PFSK-1 (cell line): Measurements from ENCODE around the gene GCFC2.

Source experiments
- FOXP2 ChIP-seq: optimal IDR thresholded peaks from 2 replicates; pipeline ENCODE3; 2011; ENCODE audit warnings: borderline replicate concordance, control low read depth, inconsistent platforms; ENCODE audit not compliant: insufficient read depth; ENCODE audit errors: extremely low read length, extremely low read depth
- POLR2AphosphoS5 ChIP-seq: IDR thresholded peaks from 2 replicates; pipeline ENCODE4 v1.6.1; 2012; ENCODE audit warnings: low read depth, mild to moderate bottlenecking, control low read depth, low read length, moderate library complexity
- SIN3A ChIP-seq: IDR thresholded peaks from 2 replicates; pipeline ENCODE4 v1.6.1; 2012; ENCODE audit warnings: mild to moderate bottlenecking, low read length, moderate library complexity, borderline replicate concordance; ENCODE audit not compliant: insufficient read depth
- TAF1 ChIP-seq: IDR thresholded peaks from 2 replicates; pipeline ENCODE4 v1.6.1; 2012; ENCODE audit warnings: low read length, control low read depth, borderline replicate concordance; ENCODE audit not compliant: insufficient read depth
- TF ChIP-seq, protein P1 (sequence below), 2 experiments: IDR thresholded peaks; 2 replicates each; pipeline versions ENCODE4 v1.6.1 to v1.8.0; 2011 to 2012; ENCODE audit warnings: low read depth in 2 of 2, low read length in 2 of 2, control low read depth in 1 of 2, inconsistent platforms in 1 of 2, mild to moderate bottlenecking in 1 of 2, moderate library complexity in 1 of 2; ENCODE audit not compliant: insufficient read depth in 1 of 2

Gene GCFC2

GRCh38 chr2:75614162-75614651 is 96.5 kb downstream of the GCFC2 start:
- TF ChIP-seq, protein P1, sequence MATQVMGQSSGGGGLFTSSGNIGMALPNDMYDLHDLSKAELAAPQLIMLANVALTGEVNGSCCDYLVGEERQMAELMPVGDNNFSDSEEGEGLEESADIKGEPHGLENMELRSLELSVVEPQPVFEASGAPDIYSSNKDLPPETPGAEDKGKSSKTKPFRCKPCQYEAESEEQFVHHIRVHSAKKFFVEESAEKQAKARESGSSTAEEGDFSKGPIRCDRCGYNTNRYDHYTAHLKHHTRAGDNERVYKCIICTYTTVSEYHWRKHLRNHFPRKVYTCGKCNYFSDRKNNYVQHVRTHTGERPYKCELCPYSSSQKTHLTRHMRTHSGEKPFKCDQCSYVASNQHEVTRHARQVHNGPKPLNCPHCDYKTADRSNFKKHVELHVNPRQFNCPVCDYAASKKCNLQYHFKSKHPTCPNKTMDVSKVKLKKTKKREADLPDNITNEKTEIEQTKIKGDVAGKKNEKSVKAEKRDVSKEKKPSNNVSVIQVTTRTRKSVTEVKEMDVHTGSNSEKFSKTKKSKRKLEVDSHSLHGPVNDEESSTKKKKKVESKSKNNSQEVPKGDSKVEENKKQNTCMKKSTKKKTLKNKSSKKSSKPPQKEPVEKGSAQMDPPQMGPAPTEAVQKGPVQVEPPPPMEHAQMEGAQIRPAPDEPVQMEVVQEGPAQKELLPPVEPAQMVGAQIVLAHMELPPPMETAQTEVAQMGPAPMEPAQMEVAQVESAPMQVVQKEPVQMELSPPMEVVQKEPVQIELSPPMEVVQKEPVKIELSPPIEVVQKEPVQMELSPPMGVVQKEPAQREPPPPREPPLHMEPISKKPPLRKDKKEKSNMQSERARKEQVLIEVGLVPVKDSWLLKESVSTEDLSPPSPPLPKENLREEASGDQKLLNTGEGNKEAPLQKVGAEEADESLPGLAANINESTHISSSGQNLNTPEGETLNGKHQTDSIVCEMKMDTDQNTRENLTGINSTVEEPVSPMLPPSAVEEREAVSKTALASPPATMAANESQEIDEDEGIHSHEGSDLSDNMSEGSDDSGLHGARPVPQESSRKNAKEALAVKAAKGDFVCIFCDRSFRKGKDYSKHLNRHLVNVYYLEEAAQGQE (IDR thresholded peaks at IDR 0.05; ENCODE audit: insufficient read depth in 1 of 2, low read depth in 2 of 2, low read length in 2 of 2), result no peak
- TF ChIP-seq POLR2AphosphoS5, result no peak
- no peak for TF ChIP-seq FOXP2
- no peak for TF ChIP-seq SIN3A
- no peak for TF ChIP-seq TAF1

GRCh38 chr2:75612862-75613243 is 97.9 kb downstream of the GCFC2 start:
- no peak for TF ChIP-seq TAF1
- TF ChIP-seq, protein P1 (IDR thresholded peaks at IDR 0.05; ENCODE audit: insufficient read depth in 1 of 2, low read depth in 2 of 2, low read length in 2 of 2), result no peak
- TF ChIP-seq FOXP2, result no peak
- no peak for TF ChIP-seq POLR2AphosphoS5
- TF ChIP-seq SIN3A, result no peak
